H1 (cell line): Measurements from ENCODE around the gene COL1A1. TPM values are rescaled to one million over a fixed set of nuclear protein-coding genes. Genes with fewer than 3 reads are reported as not detected.

Experiments used
- EZH2 ChIP-seq: fragments of 200-600 bp; sonication (generic); IDR thresholded peaks from 2 replicates; pipeline ENCODE4 v1.7.1; 2012; ENCODE audit warnings: low read depth, mild to moderate bottlenecking, moderate library complexity, low read length, inconsistent platforms; ENCODE audit not compliant: severe bottlenecking
- JUND ChIP-seq: IDR thresholded peaks from 2 replicates; pipeline ENCODE4 v1.6.1; 2011; ENCODE audit warnings: mild to moderate bottlenecking, improper control_type of control experiment, low read length
- KDM4A ChIP-seq: IDR thresholded peaks from one replicate; pipeline ENCODE4 v1.7.1; 2012; ENCODE audit warnings: low read depth, mild to moderate bottlenecking, moderate library complexity, low read length, inconsistent platforms; ENCODE audit not compliant: severe bottlenecking
- NRF1 ChIP-seq: IDR thresholded peaks from 2 replicates; pipeline ENCODE4 v1.6.1; 2011; ENCODE audit warnings: mild to moderate bottlenecking, low read depth, low read length, improper control_type of control experiment
- SIRT6 ChIP-seq: IDR thresholded peaks from one replicate; pipeline ENCODE4 v1.7.1; 2012; ENCODE audit warnings: low read length, inconsistent platforms
- TAF1 ChIP-seq: IDR thresholded peaks from 2 replicates; pipeline ENCODE4 v1.6.1; 2011; ENCODE audit warnings: mild to moderate bottlenecking, low read depth, low read length
- TCF12 ChIP-seq: IDR thresholded peaks from 2 replicates; pipeline ENCODE4 v1.6.1; 2011; ENCODE audit warnings: low read depth, mild to moderate bottlenecking, low read length
- TEAD4 ChIP-seq: IDR thresholded peaks from 2 replicates; pipeline ENCODE4 v1.6.1; 2012; ENCODE audit warnings: low read depth, low read length, inconsistent platforms, mixed read lengths
- polyA plus RNA-seq, 7 experiments: library from polyadenylated mRNA; depleted of rRNA in 3 of 7; stranded (reverse) in 5 of 7; unstranded in 2 of 7; fragments of >200 nt in 5 of 7; fragments of 200-250 nt in 2 of 7; gene quantifications; 1 replicate in 5 of 7; 2 replicates in 1 of 7; 4 replicates in 1 of 7; pipeline versions ENCODE4 v1.2.1 to v1.2.3, GENCODE V29; 2011 to 2013; ENCODE audit warnings: missing spikeins in 2 of 7, mixed read lengths in 2 of 7
- total RNA-seq: library from RNA; stranded (reverse); fragmentation: NEBNext Ultra II Directional; extraction: Animal tissue kit (Norgen Biotek cat#: 25700); gene quantifications from 2 replicates; pipeline ENCODE4 v1.2.1, GENCODE V29; 2021

Gene COL1A1
- total and polyA plus RNA-seq, 2 of the 8 experiments (the other 6 are each of a cell fraction or from before 2014, with no cell fraction given): 14.1 to 80.4 TPM

DNA sequence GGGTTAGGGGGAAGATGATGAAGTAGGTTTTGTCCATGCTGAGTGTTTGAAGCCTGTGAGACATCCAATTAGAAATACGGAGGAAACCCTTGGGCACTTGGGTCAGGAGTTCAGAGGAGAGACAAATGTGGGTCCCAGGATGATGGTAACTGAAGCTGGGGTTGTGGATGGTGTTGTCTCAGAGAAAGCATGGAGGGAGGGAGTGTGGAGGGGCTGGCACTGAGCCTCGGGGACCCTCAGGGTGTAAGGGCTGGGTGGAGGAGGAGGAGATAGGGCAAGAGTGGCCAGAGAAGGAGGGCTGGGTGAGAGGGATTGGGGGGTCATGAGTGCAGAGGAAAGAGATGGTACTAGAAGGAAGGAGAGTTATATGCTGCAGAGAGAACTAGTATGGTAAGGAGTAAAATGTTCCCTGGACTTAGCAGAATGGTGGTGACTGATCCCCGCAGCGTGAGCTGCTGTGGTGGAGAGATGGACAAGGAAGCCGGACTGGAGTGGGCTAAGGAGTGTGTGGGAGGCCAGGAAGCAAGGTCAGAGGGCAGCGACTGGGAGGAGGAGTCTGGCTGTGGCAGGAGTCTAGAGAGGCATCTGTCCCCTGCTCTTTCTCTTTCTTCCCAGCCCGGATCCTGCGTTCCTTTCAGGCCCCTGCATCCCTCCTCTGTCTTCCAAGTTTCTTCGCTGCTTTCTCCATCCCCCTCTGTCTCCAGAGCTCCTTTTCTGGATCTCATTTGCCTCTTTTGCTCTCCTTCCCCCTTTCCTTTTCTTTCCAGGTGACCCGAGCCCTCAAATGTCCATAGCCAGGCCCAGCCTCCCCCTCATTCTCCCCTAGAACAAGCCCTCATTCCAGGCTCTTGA is 3.9 kb upstream of the COL1A1 start (continued):
- no peak for TF ChIP-seq TCF12
- no peak for TF ChIP-seq KDM4A
- TF ChIP-seq TEAD4: no peak
- no peak for TF ChIP-seq SIRT6
- no peak for TF ChIP-seq NRF1
- TF ChIP-seq EZH2: no peak
- no peak for TF ChIP-seq JUND
- no peak for TF ChIP-seq TAF1
